ENCODE data around the gene SMARCD1.

- TF ChIP-seq ZNF174 (CRISPR knock-in tag; IDR thresholded peaks at IDR 0.05) (no peak), ELK1 (CRISPR knock-in tag; IDR thresholded peaks at IDR 0.05) (no peak), CTCF (IDR thresholded peaks at IDR 0.05 in 2 of 3, conservative IDR thresholded peaks at IDR 0.05 in 1 of 3; ENCODE audit: insufficient read depth in 2 of 3, low read depth in 1 of 3, low read length in 3 of 3) (no peak), CREB1 (IDR thresholded peaks at IDR 0.05) (no peak), CREB1 (CRISPR knock-in tag; IDR thresholded peaks at IDR 0.05) (no peak), ESRRA (IDR thresholded peaks at IDR 0.05; ENCODE audit: borderline replicate concordance, low read depth) (no peak), NFIC (IDR thresholded peaks at IDR 0.05) (no peak), ARID2 (IDR thresholded peaks at IDR 0.05) (no peak)
Observed at GRCh38 chr12:50051101-50051806, 33.9 kb upstream of the SMARCD1 start.

All from K562 (cell line).